ENCODE results near the gene GPX3.

GPX3 gene

DNA sequence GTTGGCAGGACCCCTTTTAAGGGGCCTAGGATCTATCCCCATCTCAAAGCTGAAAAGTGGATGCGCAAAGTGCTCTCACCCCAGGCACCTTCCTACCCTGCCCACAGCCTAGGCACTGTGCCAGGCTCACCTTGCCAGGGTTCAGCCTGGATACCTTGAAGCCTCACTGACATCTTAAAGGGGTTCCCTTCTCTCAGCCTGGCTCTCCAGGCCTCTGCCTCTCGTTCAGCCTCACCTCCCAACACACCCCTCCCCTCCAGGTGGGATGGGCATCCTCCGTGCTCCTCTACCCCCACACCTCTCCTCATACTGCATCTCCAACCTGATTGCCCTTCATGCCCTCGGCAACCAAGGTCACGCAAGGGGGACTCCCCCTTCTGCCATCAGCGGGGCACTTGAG, 34.9 kb downstream of the GPX3 start:
- no peak for DNase-seq

- DNase-seq, result no peak
These were observed 36.3 kb downstream of the GPX3 start for GRCh38 chr5:151056379-151057325.

DNA sequence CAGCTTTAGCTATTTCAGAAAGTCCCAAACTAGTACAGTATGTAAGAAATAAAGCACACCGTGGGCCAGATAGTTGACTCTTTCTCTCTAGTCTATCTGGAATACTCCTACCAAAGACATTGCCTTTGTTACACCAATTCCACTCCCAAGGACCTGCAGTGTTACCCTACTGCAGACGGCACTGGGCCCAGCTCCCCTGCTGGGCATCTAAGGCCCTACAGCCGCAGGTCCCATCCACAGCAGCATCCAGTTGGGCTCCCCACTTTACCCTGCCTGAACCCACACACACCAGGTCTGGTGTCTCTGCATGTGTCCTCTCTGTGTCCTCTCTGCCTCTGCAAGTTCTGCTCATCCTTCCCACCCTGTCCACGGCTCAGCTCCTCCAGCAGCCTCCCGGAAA, 37.9 kb downstream of the GPX3 start:
- no peak for DNase-seq

GRCh38 chr5:151058891-151059489, 38.6 kb downstream of the GPX3 start:
- no peak for DNase-seq

GRCh38 chr5:151060742-151061141, 40.4 kb downstream of the GPX3 start:
- no peak for DNase-seq

DNA sequence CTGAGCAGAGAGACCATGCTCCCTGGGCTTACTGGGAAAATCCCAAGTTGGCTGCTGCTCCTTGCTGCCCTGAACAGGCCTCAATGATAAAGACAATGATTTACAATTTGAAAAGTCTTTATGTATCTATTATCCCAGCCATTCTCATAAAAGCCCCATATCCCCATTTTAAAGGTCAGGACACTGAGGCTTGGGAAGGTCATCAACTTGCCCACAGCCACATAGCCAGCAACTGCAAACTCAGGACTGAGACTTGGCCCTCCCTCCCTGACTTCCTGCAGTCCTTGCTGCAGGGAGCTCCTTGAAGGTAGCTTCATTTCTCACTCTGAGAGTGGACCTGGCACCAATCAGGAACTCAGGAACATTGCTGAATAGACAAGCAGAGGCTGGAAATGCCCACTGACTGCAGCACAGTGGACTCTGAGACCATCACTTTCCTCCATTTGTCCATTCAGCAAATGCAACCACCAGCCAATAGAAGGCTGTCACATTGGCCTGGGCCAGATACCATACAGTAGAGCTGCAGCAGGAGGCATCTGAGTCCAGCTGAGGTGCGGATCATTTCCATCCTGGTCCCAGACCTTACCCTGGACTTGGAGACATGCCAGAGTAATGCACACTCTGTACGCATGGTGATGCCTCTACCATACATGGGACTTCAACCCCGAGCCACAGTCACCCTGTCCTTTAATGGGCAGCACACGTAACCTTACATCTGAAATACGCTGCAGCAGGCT, 42.2 kb downstream of the GPX3 start:
- no peak for DNase-seq

DNA sequence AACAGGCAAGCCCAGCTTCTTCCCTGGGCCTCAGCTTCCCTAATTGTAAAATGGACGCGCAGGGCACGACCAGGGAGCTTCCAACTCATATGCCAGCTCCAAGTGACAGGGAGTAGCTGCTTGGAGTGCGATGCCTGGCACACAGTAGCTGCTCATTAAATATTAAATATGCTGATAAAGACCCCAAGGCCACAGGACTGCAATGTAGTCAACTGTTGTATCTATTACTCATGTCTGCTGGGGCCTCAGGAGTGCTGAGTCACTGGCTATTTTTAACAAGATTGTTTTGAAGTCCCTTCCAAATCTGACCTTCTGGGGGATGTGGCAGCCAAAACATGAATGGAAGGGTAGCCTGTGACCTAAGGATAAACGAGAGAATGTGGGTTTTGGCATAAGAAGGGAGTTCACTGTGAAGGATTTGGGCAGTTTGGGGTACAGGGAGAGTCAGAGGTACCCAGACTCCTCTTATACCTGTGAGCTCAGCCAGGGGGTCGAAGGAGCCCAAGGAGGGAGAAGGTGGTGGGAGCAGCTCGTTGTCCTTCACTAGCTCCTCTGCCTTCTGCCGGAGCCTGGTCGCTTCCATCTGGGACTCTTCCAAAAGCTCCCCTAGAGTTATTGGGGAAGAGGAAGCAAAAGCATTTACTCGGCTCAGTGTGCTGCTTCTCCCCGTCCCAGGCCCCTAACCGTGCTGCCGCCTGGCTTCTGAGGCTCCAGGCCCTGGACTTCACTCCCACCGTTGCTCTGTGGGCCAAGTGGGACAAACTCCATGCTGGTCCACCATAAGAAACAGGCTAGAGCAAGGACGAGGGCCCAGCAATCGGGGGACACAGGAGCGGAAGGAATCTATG, 43.0 kb downstream of the GPX3 start:
- no peak for DNase-seq

- no peak for DNase-seq
These were observed 44.6 kb downstream of the GPX3 start for GRCh38 chr5:151064916-151065499.

GRCh38 chr5:151065609-151066008, 45.2 kb downstream of the GPX3 start:
- no peak for DNase-seq

GRCh38 chr5:151066920-151067319, 46.5 kb downstream of the GPX3 start:
- no peak for DNase-seq

- DNase-seq, result no peak
These were observed 47.4 kb downstream of the GPX3 start for GRCh38 chr5:151067632-151068432.

- DNase-seq, result no peak
These were observed 48.2 kb downstream of the GPX3 start for GRCh38 chr5:151068433-151069197.

DNA sequence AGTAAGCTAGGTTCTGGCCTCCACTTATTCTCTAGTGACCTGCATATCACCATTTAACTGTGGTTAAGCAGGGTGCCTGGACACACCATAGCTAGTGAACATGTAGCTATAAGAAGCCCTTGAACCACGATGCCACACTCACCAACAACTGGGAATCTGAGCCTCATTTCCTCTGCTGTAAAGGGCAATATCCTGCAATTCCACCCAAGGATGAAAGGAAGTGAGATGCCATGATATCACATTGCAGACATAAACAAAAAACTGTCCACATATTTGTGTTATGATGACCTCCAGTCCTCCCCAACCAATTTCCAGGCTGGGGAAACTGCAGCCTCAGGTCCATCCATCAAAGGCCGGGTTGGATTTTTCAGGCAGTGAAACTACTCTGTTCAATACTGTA, 50.1 kb downstream of the GPX3 start:
- DNase-seq, result no peak

GRCh38 chr5:151071021-151071420, 50.6 kb downstream of the GPX3 start:
- DNase-seq, result no peak

GRCh38 chr5:151071848-151072629, 51.6 kb downstream of the GPX3 start:
- no peak for DNase-seq

GRCh38 chr5:151072630-151073025, 52.2 kb downstream of the GPX3 start:
- DNase-seq, result no peak

DNA sequence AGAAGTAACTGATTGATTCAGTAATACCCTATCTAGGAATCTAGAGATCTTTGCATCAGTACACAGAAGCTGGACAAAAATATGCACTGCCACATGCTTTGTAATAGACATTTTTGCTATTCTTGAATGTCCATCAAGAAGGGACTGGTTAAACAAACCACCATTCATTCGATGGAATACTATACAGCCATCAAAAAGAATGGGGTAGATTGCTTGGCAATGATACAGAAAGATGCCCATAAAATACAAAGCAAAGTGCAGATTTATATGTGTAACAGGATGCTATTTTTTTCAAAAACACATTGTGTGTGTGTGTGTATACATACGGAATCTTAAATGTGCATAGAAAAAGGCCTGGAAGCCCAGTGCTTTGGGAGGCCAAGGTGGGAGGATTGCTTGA, 52.9 kb downstream of the GPX3 start:
- DNase-seq, result no peak

GRCh38 chr5:151074557-151074956, 54.2 kb downstream of the GPX3 start:
- DNase-seq, result no peak

Measured in nucleus accumbens (tissue), 56 donors.